Neural progenitor cell (in vitro differentiated cells): ENCODE data around the gene ANTXRL. TPM values are rescaled to one million over a fixed set of nuclear protein-coding genes. Genes with fewer than 3 reads are reported as not detected.
A peak's percentile ranks its signal among the peaks of the same experiment; 100 is the strongest.
"Not testable (repeated sequence)": the region's sequence is repeated elsewhere in the genome, so short reads cannot be mapped to it uniquely, and the experiment has no call there.

Source experiments
- DNase-seq: peaks from one replicate; pipeline ENCODE4 v3.0.0-alpha.2; 2016; ENCODE audit warnings: low spot score
- H2AFZ ChIP-seq: fragments of 200-600 bp; sonication (generic); replicated peaks from 2 replicates; pipeline ENCODE4 v1.6.1; 2016; ENCODE audit warnings: antibody characterized with exemption
- H3F3A ChIP-seq: fragments of 200-600 bp; sonication (generic); 2 replicates; pipeline ENCODE4 v1.6.1; 2016; ENCODE audit warnings: antibody characterized with exemption, low read depth
- H3K27ac ChIP-seq: fragments of 200-600 bp; sonication (generic); 2 replicates; pipeline ENCODE4 v1.5.1; 2016; ENCODE audit warnings: mild to moderate bottlenecking
- H3K27me3 ChIP-seq: fragments of 200-600 bp; sonication (generic); 2 replicates; pipeline ENCODE4 v1.6.1; 2016; ENCODE audit warnings: mild to moderate bottlenecking, moderate library complexity
- H3K36me3 ChIP-seq: fragments of 200-600 bp; sonication (generic); 2 replicates; pipeline ENCODE4 v1.5.1; 2016
- H3K4me1 ChIP-seq: fragments of 200-600 bp; sonication (generic); 2 replicates; pipeline ENCODE4 v1.6.1; 2016; ENCODE audit warnings: mixed run types
- H3K4me2 ChIP-seq: fragments of 200-600 bp; sonication (generic); 2 replicates; pipeline ENCODE4 v1.6.1; 2016
- H3K4me3 ChIP-seq: fragments of 200-600 bp; sonication (generic); 2 replicates; pipeline ENCODE4 v1.5.1; 2016
- H3K79me2 ChIP-seq: fragments of 200-600 bp; sonication (generic); 2 replicates; pipeline ENCODE4 v1.6.1; 2016; ENCODE audit warnings: low read depth
- H3K9ac ChIP-seq: fragments of 200-600 bp; sonication (generic); 2 replicates; pipeline ENCODE4 v1.6.1; 2016
- H3K9me3 ChIP-seq: fragments of 200-600 bp; sonication (generic); 2 replicates; pipeline ENCODE4 v1.5.1; 2016; ENCODE audit warnings: low read depth
- H4K20me1 ChIP-seq: fragments of 200-600 bp; sonication (generic); 2 replicates; pipeline ENCODE4 v1.6.1; 2016; ENCODE audit warnings: low read depth
- H3K27ac Mint-ChIP-seq: 3 replicates; pipeline ENCODE4 v1.8.0; 2021; ENCODE audit warnings: mixed read lengths
- H3K27me3 Mint-ChIP-seq: 2 replicates; pipeline ENCODE4 v1.8.0; 2022; ENCODE audit warnings: low read depth, mild to moderate bottlenecking, inconsistent platforms, moderate library complexity, mixed read lengths; ENCODE audit not compliant: insufficient read depth
- H3K36me3 Mint-ChIP-seq: 3 replicates; pipeline ENCODE4 v1.8.0; 2021; ENCODE audit warnings: mixed read lengths
- H3K4me1 Mint-ChIP-seq: 3 replicates; pipeline ENCODE4 v1.8.0; 2021; ENCODE audit warnings: mixed read lengths
- H3K4me3 Mint-ChIP-seq: 3 replicates; pipeline ENCODE4 v1.8.0; 2021; ENCODE audit warnings: mild to moderate bottlenecking, moderate library complexity, mixed read lengths
- H3K9me3 Mint-ChIP-seq: 3 replicates; pipeline ENCODE4 v1.8.0; 2020; ENCODE audit warnings: mixed read lengths
- EZH2 ChIP-seq: fragments of 200-600 bp; sonication (generic); IDR thresholded peaks from 2 replicates; pipeline ENCODE4 v1.6.1; 2017; ENCODE audit warnings: antibody characterized with exemption, mild to moderate bottlenecking, moderate library complexity
- EZH2phosphoT487 ChIP-seq: fragments of 200-600 bp; sonication (generic); IDR thresholded peaks from 2 replicates; pipeline ENCODE4 v1.6.1; 2017; ENCODE audit warnings: antibody characterized with exemption
- total RNA-seq: library from RNA; depleted of rRNA; stranded (reverse); fragments of >200 nt; gene quantifications from 2 replicates; pipeline ENCODE4 v1.2.3, GENCODE V29; 2015; ENCODE audit warnings: low replicate concordance
- TF ChIP-seq, protein P1 (sequence below): fragments of 200-600 bp; sonication (generic); IDR thresholded peaks from 2 replicates; pipeline ENCODE4 v1.5.1; 2017; ENCODE audit warnings: antibody characterized with exemption, mild to moderate bottlenecking

The ANTXRL gene
- total RNA-seq, 1 donor from 2014 or later: not detected

GRCh38 chr10:46293832-46294640, 7.2 kb downstream of the ANTXRL start:
- no peak overlapping the region for H3K27ac ChIP-seq
- no peaks in the 10 kb centered on the region for H3K4me1 ChIP-seq
- H4K20me1 ChIP-seq: no peaks in the 10 kb centered on the region
- no peaks in the 10 kb centered on the region for H3K27me3 ChIP-seq
- H3K9ac ChIP-seq: no peak overlapping the region
- H3K4me3 Mint-ChIP-seq: no peak overlapping the region
- no peak for DNase-seq
- no peak overlapping the region for H3K4me2 ChIP-seq
- H3K4me1 Mint-ChIP-seq: peaks cover 26% of the 10 kb centered on the region
- H3K4me3 ChIP-seq: no peak overlapping the region
- no peak overlapping the region for H3K27ac Mint-ChIP-seq
- peaks cover 14% of the 10 kb centered on the region for H3K27me3 Mint-ChIP-seq
- H3F3A ChIP-seq: no peaks in the 10 kb centered on the region
- H3K9me3 ChIP-seq: no peaks in the 10 kb centered on the region
- no peaks in the 10 kb centered on the region for H3K79me2 ChIP-seq
- TF ChIP-seq, protein P1, sequence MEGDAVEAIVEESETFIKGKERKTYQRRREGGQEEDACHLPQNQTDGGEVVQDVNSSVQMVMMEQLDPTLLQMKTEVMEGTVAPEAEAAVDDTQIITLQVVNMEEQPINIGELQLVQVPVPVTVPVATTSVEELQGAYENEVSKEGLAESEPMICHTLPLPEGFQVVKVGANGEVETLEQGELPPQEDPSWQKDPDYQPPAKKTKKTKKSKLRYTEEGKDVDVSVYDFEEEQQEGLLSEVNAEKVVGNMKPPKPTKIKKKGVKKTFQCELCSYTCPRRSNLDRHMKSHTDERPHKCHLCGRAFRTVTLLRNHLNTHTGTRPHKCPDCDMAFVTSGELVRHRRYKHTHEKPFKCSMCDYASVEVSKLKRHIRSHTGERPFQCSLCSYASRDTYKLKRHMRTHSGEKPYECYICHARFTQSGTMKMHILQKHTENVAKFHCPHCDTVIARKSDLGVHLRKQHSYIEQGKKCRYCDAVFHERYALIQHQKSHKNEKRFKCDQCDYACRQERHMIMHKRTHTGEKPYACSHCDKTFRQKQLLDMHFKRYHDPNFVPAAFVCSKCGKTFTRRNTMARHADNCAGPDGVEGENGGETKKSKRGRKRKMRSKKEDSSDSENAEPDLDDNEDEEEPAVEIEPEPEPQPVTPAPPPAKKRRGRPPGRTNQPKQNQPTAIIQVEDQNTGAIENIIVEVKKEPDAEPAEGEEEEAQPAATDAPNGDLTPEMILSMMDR: no peak
- TF ChIP-seq EZH2phosphoT487 (no peak), EZH2 (no peak)
- peaks cover 2% of the 10 kb centered on the region for H3K9me3 Mint-ChIP-seq
- no peaks in the 10 kb centered on the region for H3K36me3 ChIP-seq
- no peak overlapping the region for H2AFZ ChIP-seq
- H3K36me3 Mint-ChIP-seq: no peaks in the 10 kb centered on the region

- no peaks in the 10 kb centered on the region for H3K36me3 Mint-ChIP-seq
- H3K4me3 Mint-ChIP-seq: no peak overlapping the region
- H3K4me2 ChIP-seq: no peak overlapping the region
These were observed 7.9 kb downstream of the ANTXRL start for GRCh38 chr10:46294641-46295220.

GRCh38 chr10:46295350-46296010, 8.7 kb downstream of the ANTXRL start:
- not testable (repeated sequence) for H3K79me2 ChIP-seq, H3K4me2 ChIP-seq, H3K9me3 ChIP-seq, H3F3A ChIP-seq, H3K27ac ChIP-seq, H3K27ac Mint-ChIP-seq, H3K36me3 Mint-ChIP-seq, H2AFZ ChIP-seq, H3K36me3 ChIP-seq, H4K20me1 ChIP-seq, H3K4me3 Mint-ChIP-seq, DNase-seq, H3K9ac ChIP-seq, H3K9me3 Mint-ChIP-seq, H3K4me3 ChIP-seq, H3K27me3 ChIP-seq
- H3K4me1 Mint-ChIP-seq: peaks cover 30% of the 10 kb centered on the region
- H3K4me1 ChIP-seq: peaks cover 11% of the 10 kb centered on the region
- peaks cover 11% of the 10 kb centered on the region for H3K27me3 Mint-ChIP-seq

More at GRCh38 chr10:46294641-46295220, 7.9 kb downstream of the ANTXRL start:
- no peaks in the 10 kb centered on the region for H3K27me3 ChIP-seq
- H3K79me2 ChIP-seq: no peaks in the 10 kb centered on the region
- H3F3A ChIP-seq: no peaks in the 10 kb centered on the region
- Mint-ChIP-seq H3K27me3 (peaks cover 11% of the 10 kb centered on the region), H3K9me3 (peaks cover 2% of the 10 kb centered on the region), H3K4me1 (peaks cover 26% of the 10 kb centered on the region), H3K27ac (peak overlapping the region; percentile 60)
- H2AFZ ChIP-seq: no peak overlapping the region
- TF ChIP-seq EZH2: no peak
- TF ChIP-seq, protein P1: no peak
- no peak for TF ChIP-seq EZH2phosphoT487
- H3K9ac ChIP-seq: no peak overlapping the region
- no peaks in the 10 kb centered on the region for H4K20me1 ChIP-seq
- H3K4me3 ChIP-seq: no peak overlapping the region
- H3K36me3 ChIP-seq: no peaks in the 10 kb centered on the region
- DNase-seq: no peak
- peaks cover 5% of the 10 kb centered on the region for H3K4me1 ChIP-seq
- H3K27ac ChIP-seq: no peak overlapping the region
- no peaks in the 10 kb centered on the region for H3K9me3 ChIP-seq
